AG04450 (cell line): ENCODE measurements around the gene LGALS1. TPM values are rescaled to one million over a fixed set of nuclear protein-coding genes. Genes with fewer than 3 reads are reported as not detected.
"Not testable (repeated sequence)": the region's sequence is repeated elsewhere in the genome, so short reads cannot be mapped to it uniquely, and the experiment has no call there.

Source experiments
- CTCF ChIA-PET: fragments of 300-600, 350-600 bp; formaldehyde crosslinking; extraction: SDS; loops from one replicate; lab custom pipeline; 2022; ENCODE audit warnings: antibody characterized with exemption, inconsistent platforms; lab: Charles Lee
- POLR2A ChIA-PET: fragments of 350-600 bp; formaldehyde crosslinking; extraction: SDS; loops from one replicate; lab custom pipeline; 2021; ENCODE audit warnings: antibody characterized with exemption, inconsistent platforms; lab: Yijun Ruan, JAX
- DNase-seq: peaks from one replicate; pipeline ENCODE4 v3.0.0-alpha.2; 2011; ENCODE audit warnings: low read depth, low spot score
- H3K27ac ChIP-seq: one replicate; pipeline ENCODE4 v1.5.1; 2012; ENCODE audit warnings: low read depth, low read length, control low read depth
- H3K27me3 ChIP-seq: one replicate; pipeline ENCODE4 v1.6.0; 2012; ENCODE audit warnings: low read length; ENCODE audit not compliant: control insufficient read depth, insufficient read depth
- H3K4me3 ChIP-seq: 2 replicates; pipeline ENCODE4 v1.5.1; 2011; ENCODE audit warnings: mild to moderate bottlenecking, low read depth, low read length, control low read depth
- H3K9me3 ChIP-seq: 2 replicates; pipeline ENCODE4 v1.5.1; 2012; ENCODE audit warnings: low read length; ENCODE audit not compliant: control insufficient read depth, insufficient read depth
- CTCF ChIP-seq: IDR thresholded peaks from 2 replicates; pipeline ENCODE4 v1.5.1; 2011; ENCODE audit warnings: low read depth, low read length, control low read depth, inconsistent platforms
- polyA plus RNA-seq: library from polyadenylated mRNA; depleted of rRNA; stranded (reverse); fragments of >200 nt; gene quantifications from 2 replicates; pipeline ENCODE4 v1.2.3, GENCODE V29; 2011

Gene LGALS1
- polyA plus RNA-seq, 1 experiment, result 5,926 TPM

DNA sequence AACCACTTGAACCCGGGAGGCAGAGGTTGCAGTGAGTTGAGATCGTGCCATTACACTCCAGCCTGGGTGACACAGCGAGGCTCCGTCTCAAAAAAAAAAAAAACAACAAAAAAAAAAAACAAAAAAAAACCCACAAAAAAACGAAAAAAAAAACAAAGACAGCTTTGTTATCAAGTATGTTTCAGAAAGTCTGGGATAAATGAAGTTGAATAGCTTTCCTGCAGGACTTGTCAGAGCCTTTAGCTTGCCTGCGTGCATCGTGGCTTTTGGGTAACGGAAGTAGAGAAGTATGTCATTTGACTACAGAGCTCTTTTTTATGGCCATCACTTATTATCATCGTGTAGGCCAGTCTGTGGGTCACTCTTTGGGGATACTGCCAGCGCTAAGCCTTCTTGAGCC lies 36.1 kb downstream of the LGALS1 start:
- no peak for TF ChIP-seq CTCF
- ChIA-PET POLR2A (interaction anchor here (1.4 kb wide), 1 partner anchor 69 kb away, joined by 3 read pairs; no protein-coding TSS in a partner anchor), CTCF (no interaction called here)
- Histone ChIP-seq H3K9me3 (peaks cover 6% of the 10 kb centered on the region; the same call in 1 of the 2 replicates), H3K4me3 (no peak overlapping the region), H3K27me3 (no peaks in the 10 kb centered on the region), H3K27ac (no peak overlapping the region)
- no peak for DNase-seq

- no peak overlapping the region for H3K4me3 ChIP-seq
- ChIA-PET POLR2A (no interaction called here), CTCF (interaction anchor here (1.5 kb wide), 1 partner anchor 17 kb away, joined by 5 read pairs; no protein-coding TSS in a partner anchor)
Measured at GRCh38 chr22:37713761-37714160, 38.3 kb downstream of the LGALS1 start.

GRCh38 chr22:37714634-37715033 lies 39.2 kb downstream of the LGALS1 start:
- POLR2A ChIA-PET, result no interaction called here
- CTCF ChIA-PET, result interaction anchor here (1.5 to 2.3 kb wide), 2 partner anchors 17 to 71 kb away, joined by 5 read pairs; no protein-coding TSS in a partner anchor
- no peak for TF ChIP-seq CTCF
- Histone ChIP-seq H3K9me3 (no peaks in the 10 kb centered on the region; the same call in 1 of the 2 replicates), H3K4me3 (no peak overlapping the region), H3K27ac (no peak overlapping the region), H3K27me3 (no peaks in the 10 kb centered on the region)
- no peak for DNase-seq

More at GRCh38 chr22:37713761-37714160, 38.3 kb downstream of the LGALS1 start:
- Histone ChIP-seq H3K27ac (no peak overlapping the region), H3K27me3 (no peaks in the 10 kb centered on the region), H3K9me3 (peaks cover 6% of the 10 kb centered on the region; the same call in 1 of the 2 replicates)
- no peak for DNase-seq
- TF ChIP-seq CTCF, result no peak

DNA sequence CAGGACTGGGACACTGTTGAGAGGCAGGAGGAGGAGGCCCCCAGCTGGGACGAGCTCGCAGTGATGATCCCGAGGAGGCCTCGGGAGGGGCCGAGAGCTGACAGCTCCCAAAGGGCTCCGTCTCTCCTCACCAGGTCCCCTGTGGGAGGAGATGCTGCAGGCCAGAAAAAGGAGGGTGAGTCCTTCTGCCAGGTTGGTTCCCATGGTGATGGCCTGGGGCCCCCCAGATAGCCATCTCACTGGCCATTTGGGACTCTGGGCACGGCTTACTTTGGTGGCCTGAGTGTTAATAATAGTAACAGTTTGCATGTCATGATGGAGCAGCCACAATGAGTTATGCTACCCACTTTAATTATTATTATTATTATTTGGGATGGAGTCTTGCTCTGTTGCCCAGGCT lies 40.3 kb downstream of the LGALS1 start:
- Histone ChIP-seq H3K4me3 (no peak overlapping the region), H3K9me3 (no peaks in the 10 kb centered on the region; the same call in 1 of the 2 replicates), H3K27ac (no peak overlapping the region), H3K27me3 (no peaks in the 10 kb centered on the region)
- no peak for DNase-seq
- ChIA-PET POLR2A (no interaction called here), CTCF (interaction anchor here (0.5 to 2.3 kb wide), 2 partner anchors 67 to 72 kb away, joined by 3 to 5 read pairs; no protein-coding TSS in a partner anchor)
- no peak for TF ChIP-seq CTCF

- Histone ChIP-seq H3K9me3 (no peaks in the 10 kb centered on the region; the same call in 1 of the 2 replicates), H3K27me3 (no peaks in the 10 kb centered on the region), H3K4me3 (no peak overlapping the region), H3K27ac (no peak overlapping the region)
- DNase-seq, result no peak
- ChIA-PET POLR2A (no interaction called here), CTCF (interaction anchor here (2.3 kb wide), 1 partner anchor 73 kb away, joined by 5 read pairs; no protein-coding TSS in a partner anchor)
- TF ChIP-seq CTCF, result no peak
Measured at GRCh38 chr22:37716708-37717107, 41.3 kb downstream of the LGALS1 start.

DNA sequence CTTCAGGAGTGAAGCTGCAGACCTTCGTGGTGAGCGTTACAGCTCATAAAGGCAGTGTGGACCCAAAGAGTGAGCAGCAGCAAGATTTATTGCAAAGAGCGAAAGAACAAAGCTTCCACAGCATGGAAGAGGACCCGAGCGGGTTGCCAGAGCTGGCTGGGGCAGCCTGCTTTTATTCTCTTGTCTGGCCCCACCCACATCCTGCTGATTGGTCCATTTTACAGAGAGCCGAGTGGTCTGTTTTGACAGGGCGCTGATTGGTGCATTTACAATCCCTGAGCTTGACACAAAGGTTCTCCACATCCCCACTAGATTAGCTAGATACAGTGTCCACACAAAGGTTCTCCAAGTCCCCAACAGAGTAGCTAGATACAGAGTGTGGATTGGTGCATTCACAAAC lies 41.8 kb downstream of the LGALS1 start:
- CTCF ChIA-PET, result interaction anchor here (2.3 kb wide), 1 partner anchor 74 kb away, joined by 5 read pairs; no protein-coding TSS in a partner anchor
- H3K4me3 ChIP-seq, H3K27ac ChIP-seq, POLR2A ChIA-PET, DNase-seq, H3K27me3 ChIP-seq, H3K9me3 ChIP-seq: not testable (repeated sequence)

DNA sequence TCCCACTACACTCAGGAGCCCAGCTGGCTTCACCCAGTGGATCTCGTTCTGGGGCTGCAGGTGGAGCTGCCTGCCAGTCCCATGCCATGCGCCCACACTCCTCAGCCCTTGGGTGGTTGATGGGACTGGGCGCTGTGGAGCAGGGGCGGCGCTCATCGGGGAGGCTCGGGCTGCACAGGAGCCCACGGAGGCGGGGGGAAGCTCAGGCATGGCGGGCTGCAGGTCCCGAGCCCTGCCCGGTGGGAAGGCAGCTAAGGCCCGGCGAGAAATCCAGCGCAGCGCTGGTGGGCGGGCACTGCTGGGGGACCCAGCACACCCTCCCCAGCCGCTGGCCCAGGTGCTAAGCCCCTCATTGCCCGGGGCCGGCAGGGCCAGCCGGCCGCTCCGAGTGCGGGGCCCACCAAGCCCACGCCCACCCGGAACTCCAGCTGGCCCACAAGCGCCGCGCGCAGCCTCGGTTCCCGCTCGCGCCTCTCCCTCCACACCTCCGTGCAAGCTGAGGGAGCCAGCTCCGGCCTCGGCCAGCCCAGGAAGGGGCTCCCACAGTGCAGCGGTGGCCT lies 42.4 kb downstream of the LGALS1 start:
- H3K9me3 ChIP-seq, H3K4me3 ChIP-seq, POLR2A ChIA-PET, H3K27me3 ChIP-seq, H3K27ac ChIP-seq, CTCF ChIA-PET, DNase-seq: not testable (repeated sequence)
